GM12878 (cell line): ENCODE measurements around the gene NEDD8. TPM values are rescaled to one million over a fixed set of nuclear protein-coding genes. Genes with fewer than 3 reads are reported as not detected.

Source experiments
- ATAC-seq: fragments of 200-7000 bp; cut with Tn5 transposase; 3 replicates; pipeline ENCODE4 v1.9.1; 2020; ENCODE audit warnings: mild to moderate bottlenecking, moderate library complexity
- BruUV-seq: library from RNA; stranded (reverse); fragments of 400-500 nt; replicated peaks from 2 replicates; lab custom pipeline; 2021; lab: Mats Ljungman, UMichigan
- CTCF ChIA-PET: fragments of 300-600 bp; sonication (Branson Sonifier 250); formaldehyde crosslinking; extraction: SDS; loops from one replicate; lab custom pipeline; 2021; ENCODE audit warnings: inconsistent platforms; lab: Yijun Ruan, JAX
- POLR2A ChIA-PET: fragments of 350-600 bp; formaldehyde crosslinking; extraction: SDS; loops from one replicate; lab custom pipeline; 2021; ENCODE audit warnings: inconsistent platforms; lab: Charles Lee
- RAD21 ChIA-PET: fragments of 300-600 bp; sonication (Branson Sonifier 250); formaldehyde crosslinking; loops from one replicate; lab custom pipeline; 2023; ENCODE audit warnings: antibody characterized with exemption; ENCODE audit not compliant: unreplicated experiment; lab: Charles Lee
- SMC1A ChIA-PET: fragments of 300-600 bp; sonication (Branson Sonifier 250); formaldehyde crosslinking; loops from one replicate; lab custom pipeline; 2023; ENCODE audit not compliant: unreplicated experiment, uncharacterized antibody; lab: Charles Lee
- DNase-seq: peaks from one replicate; pipeline ENCODE4 v3.0.0-alpha.2; 2011; ENCODE audit warnings: low read depth, low spot score
- FAIRE-seq: peaks from 3 replicates; lab custom pipeline; 2011; peaks lifted over from hg19 to GRCh38; lab: Jason Lieb, UNC
- H2AFZ ChIP-seq: 2 replicates; pipeline ENCODE4 v1.6.0; 2011; ENCODE audit warnings: low read depth, low read length, control low read depth; ENCODE audit not compliant: control insufficient read depth
- H3K27ac ChIP-seq: 2 replicates; pipeline ENCODE4 v1.5.1; 2011; ENCODE audit warnings: control low read depth; ENCODE audit not compliant: control insufficient read depth, insufficient read depth
- H3K27me3 ChIP-seq, 2 experiments: replicated peaks in 1 of 2; 2 replicates each; pipeline versions ENCODE4 v1.6.0 to v1.6.1; 2011; ENCODE audit warnings: low read length in 1 of 2; ENCODE audit not compliant: control insufficient read depth in 2 of 2, insufficient read depth in 2 of 2
- H3K36me3 ChIP-seq, 2 experiments: 2 replicates each; pipeline ENCODE4 v1.5.1; 2011; ENCODE audit warnings: low read length in 1 of 2; ENCODE audit not compliant: control insufficient read depth in 2 of 2, insufficient read depth in 2 of 2
- H3K4me1 ChIP-seq: 2 replicates; pipeline ENCODE4 v1.6.1; 2011; ENCODE audit warnings: mild to moderate bottlenecking, low read length, moderate library complexity, mixed read lengths; ENCODE audit not compliant: control insufficient read depth, insufficient read depth
- H3K4me2 ChIP-seq: 2 replicates; pipeline ENCODE4 v1.6.0; 2011; ENCODE audit warnings: control low read depth; ENCODE audit not compliant: control insufficient read depth, insufficient read depth
- H3K4me3 ChIP-seq: fragments of 200-600 bp; sonication (generic); 2 replicates; pipeline ENCODE4 v1.5.1; 2016
- H3K79me2 ChIP-seq: 2 replicates; pipeline ENCODE4 v1.6.0; 2011; ENCODE audit warnings: low read length; ENCODE audit not compliant: control insufficient read depth, insufficient read depth
- H3K9ac ChIP-seq: 2 replicates; pipeline ENCODE4 v1.8.0; 2011; ENCODE audit warnings: low read length, control low read depth, mixed read lengths; ENCODE audit not compliant: control insufficient read depth, insufficient read depth
- H3K9me3 ChIP-seq: replicated peaks from 3 replicates; pipeline ENCODE4 v1.5.1; 2011; ENCODE audit warnings: mild to moderate bottlenecking, low read length; ENCODE audit not compliant: control insufficient read depth, insufficient read depth
- H4K20me1 ChIP-seq: 2 replicates; pipeline ENCODE4 v1.6.0; 2011; ENCODE audit not compliant: control insufficient read depth, insufficient read depth
- BCL11A ChIP-seq: IDR thresholded peaks from 2 replicates; pipeline ENCODE4 v1.6.1; 2011; ENCODE audit warnings: low read depth, low read length
- BMI1 ChIP-seq: fragments of 450-650 bp; IDR thresholded peaks from 2 replicates; pipeline ENCODE4 v1.6.1; 2016; ENCODE audit warnings: mild to moderate bottlenecking, moderate library complexity, borderline replicate concordance
- EGR1 ChIP-seq, 2 experiments: IDR thresholded peaks; 1 replicate in 1 of 2; 2 replicates in 1 of 2; pipeline ENCODE4 v1.6.1; 2011 to 2012; ENCODE audit warnings: low read depth in 2 of 2, low read length in 2 of 2, borderline replicate concordance in 1 of 2, mild to moderate bottlenecking in 1 of 2, moderate library complexity in 1 of 2
- ETV6 ChIP-seq, 2 experiments: fragments of 450-650 bp in 1 of 2; IDR thresholded peaks in 1 of 2; conservative IDR thresholded peaks in 1 of 2; 2 replicates each; pipeline ENCODE4 v1.6.1; 2014; ENCODE audit warnings: antibody characterized with exemption in 1 of 2, borderline replicate concordance in 1 of 2, low read depth in 1 of 2, mild to moderate bottlenecking in 1 of 2, moderate library complexity in 1 of 2
- LARP7 ChIP-seq: fragments of 450-650 bp; IDR thresholded peaks from 2 replicates; pipeline ENCODE4 v1.6.1; 2017; ENCODE audit warnings: mild to moderate bottlenecking
- ZNF384 ChIP-seq: IDR thresholded peaks from 2 replicates; pipeline ENCODE4 v1.6.1; 2012; ENCODE audit warnings: low read depth, mild to moderate bottlenecking, low read length, improper control_type of control experiment, borderline replicate concordance
- WGBS: methylation state at CpG from one replicate; pipeline ENCODE4 v1.1.6; 2016; ENCODE audit warnings: low lambda C conversion rate; ENCODE audit not compliant: insufficient replicate concordance, insufficient coverage; ENCODE audit errors: missing lambda C conversion rate; 5-methylcytosine and 5-hydroxymethylcytosine counted together
- in situ Hi-C: fragments of 300-500 bp; cut with MboI; formaldehyde crosslinking; loops from 9 replicates; pipeline ENCODE4 v1.14.3; 2018; ENCODE audit warnings: mixed read lengths
- intact Hi-C: fragments of 100-400 bp; cut with micrococcal nuclease; formaldehyde crosslinking; loops from one replicate; pipeline ENCODE4 v1.14.2; 2022; ENCODE audit not compliant: unreplicated experiment
- polyA plus RNA-seq, 11 experiments: library from polyadenylated mRNA; depleted of rRNA in 4 of 11; unstranded in 6 of 11; stranded (reverse) in 5 of 11; fragments of >200 nt; fragmentation: Nextera tagmentation in 4 of 11; fragmentation: Illumina TruSeq in 1 of 11; extraction: Ambion mirVana in 4 of 11; extraction: Trizol in 1 of 11; gene quantifications; 1 replicate in 1 of 11; 2 replicates in 10 of 11; pipeline versions ENCODE4 v1.2.1 to v1.2.3, GENCODE V29; 2011 to 2016; ENCODE audit warnings: inconsistent platforms in 2 of 11, missing spikeins in 2 of 11, low read depth in 1 of 11
- total RNA-seq, 4 experiments: library from RNA; depleted of rRNA in 3 of 4; stranded (reverse); fragments of >200 nt in 3 of 4; fragmentation: Illumina TruSeq in 1 of 4; extraction: Trizol in 1 of 4; gene quantifications; 2 replicates each; pipeline versions ENCODE4 v1.2.1 to v1.2.3, GENCODE V29; 2013 to 2021

NEDD8 gene
- total and polyA plus RNA-seq, 10 of the 15 experiments (the other 5 are each of a cell fraction or from before 2014, with no cell fraction given) = 164 to 991 (median 300) TPM

DNA sequence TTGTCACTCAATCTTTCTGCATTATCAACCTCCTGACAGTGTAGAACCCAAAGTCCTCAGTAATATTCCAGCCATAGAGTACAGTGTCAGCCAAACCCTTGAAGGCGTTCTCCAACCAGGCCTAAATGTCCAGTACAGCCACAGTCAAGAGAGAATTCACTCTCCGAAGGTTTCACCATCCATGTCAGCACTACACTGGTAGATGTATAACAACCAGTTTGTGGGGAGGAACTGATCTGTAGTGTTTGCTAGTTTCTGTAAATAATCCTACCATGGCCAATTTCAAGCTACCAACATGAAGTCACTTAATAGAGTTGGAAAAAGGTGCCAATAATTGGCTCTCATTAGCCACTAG lies 15.8 kb downstream of the NEDD8 start:
- no peak overlapping the region for H3K27ac ChIP-seq
- FAIRE-seq (no peak), ATAC-seq (no peak), DNase-seq (no peak)
- POLR2A ChIA-PET = interaction anchor here (0.9 to 3.6 kb wide), 10 partner anchors 12 to 83 kb away, joined by 3 to 18 read pairs (median 6); partner anchors contain the start of genes DHRS1, IRF9, NOP9 and PSME2
- no peaks in the 10 kb centered on the region for H4K20me1 ChIP-seq
- peaks cover 20% of the 10 kb centered on the region for H3K79me2 ChIP-seq
- no peak for TF ChIP-seq LARP7
- TF ChIP-seq EGR1 (IDR thresholded peaks at IDR 0.05; ENCODE audit: borderline replicate concordance in 1 of 2, low read depth in 2 of 2, low read length in 2 of 2) = no peak
- no peak for TF ChIP-seq BCL11A
- no peak for TF ChIP-seq ZNF384
- TF ChIP-seq BMI1 = no peak
- TF ChIP-seq ETV6 (conservative IDR thresholded peaks at IDR 0.05 in 1 of 2, IDR thresholded peaks at IDR 0.05 in 1 of 2; ENCODE audit: borderline replicate concordance in 1 of 2, low read depth in 1 of 2) = no peak
- peak overlapping the region; percentile 85; the same call in 1 of the 2 replicates for H3K9ac ChIP-seq
- no peak overlapping the region for H2AFZ ChIP-seq
- RAD21 ChIA-PET = interaction anchor here (0.7 to 3.6 kb wide), 14 partner anchors 12 to 150 kb away, joined by 3 to 23 read pairs (median 6); partner anchors contain the start of genes CIDEB, DHRS1, EMC9 and NOP9
- 61% methylated on average over 2 of the region's 2 CpGs for WGBS
- H3K4me2 ChIP-seq = peak overlapping the region; percentile 75
- peaks cover 2 to 15% of the 10 kb centered on the region in 2 experiments for H3K36me3 ChIP-seq
- CTCF ChIA-PET = interaction anchor here (0.7 to 6.3 kb wide), 20 partner anchors 8 to 108 kb away, joined by 3 to 54 read pairs (median 5); partner anchors contain the start of genes CIDEB, DCAF11, DHRS1 and IRF9
- in situ Hi-C loops (no loop called here), intact Hi-C loops (loop anchor here (1.0 to 10.0 kb wide), 4 partner anchors 26 to 202 kb away; partner anchors contain the start of genes RABGGTA and TINF2)
- BruUV-seq = no TSS peak
- SMC1A ChIA-PET = interaction anchor here (0.8 to 2.6 kb wide), 9 partner anchors 19 to 136 kb away, joined by 3 to 17 read pairs (median 5); partner anchors contain the start of genes CIDEB, IRF9 and TINF2
- H3K27me3 ChIP-seq = no peaks in the 10 kb centered on the region
- no peaks in the 10 kb centered on the region for H3K9me3 ChIP-seq
- no peak overlapping the region for H3K4me3 ChIP-seq
- H3K4me1 ChIP-seq = peaks cover 15% of the 10 kb centered on the region
